T-helper 2 cell treated with Interferon-gamma antibody and Interleukin-4, amounts not matched to agents 100 ng/mL and 5 ng/mL, for 36 hours (primary cell): ENCODE results near the gene BHLHE23. TPM values are rescaled to one million over a fixed set of nuclear protein-coding genes. Genes with fewer than 3 reads are reported as not detected.

Experiments
- intact Hi-C: fragments of 100-400 bp; cut with micrococcal nuclease; formaldehyde crosslinking; loops from one replicate; pipeline ENCODE4 v1.15.1; 2023
- total RNA-seq: library from RNA; stranded (reverse); gene quantifications from 2 replicates; pipeline ENCODE4 v1.2.3, GENCODE V29; 2022

BHLHE23 gene
- total RNA-seq, 1 donor from 2014 or later = not detected

GRCh38 chr20:62975251-62975760, 31.5 kb downstream of the BHLHE23 start:
- intact Hi-C loops = no loop called here

- intact Hi-C loops = loop anchor here (1.0 kb wide), 1 partner anchor 36 kb away; no protein-coding TSS in a partner anchor
Observed at GRCh38 chr20:62972845-62973745, 33.7 kb downstream of the BHLHE23 start.

GRCh38 chr20:62971950-62972844, 34.6 kb downstream of the BHLHE23 start:
- intact Hi-C loops = loop anchor here (1.0 kb wide), 1 partner anchor 37 kb away; no protein-coding TSS in a partner anchor

GRCh38 chr20:62971211-62971949, 35.4 kb downstream of the BHLHE23 start:
- intact Hi-C loops = no loop called here

GRCh38 chr20:62970307-62971210, 36.2 kb downstream of the BHLHE23 start:
- intact Hi-C loops = no loop called here

- intact Hi-C loops = no loop called here
Observed at GRCh38 chr20:62969939-62970306, 36.8 kb downstream of the BHLHE23 start.

GRCh38 chr20:62969179-62969760, 37.5 kb downstream of the BHLHE23 start:
- intact Hi-C loops = no loop called here

- intact Hi-C loops = no loop called here
Observed at GRCh38 chr20:62968378-62969178, 38.2 kb downstream of the BHLHE23 start.

- intact Hi-C loops = no loop called here
Observed at GRCh38 chr20:62967628-62968351, 39.0 kb downstream of the BHLHE23 start.

GRCh38 chr20:62967149-62967501, 39.6 kb downstream of the BHLHE23 start:
- intact Hi-C loops = no loop called here

GRCh38 chr20:62966212-62967148, 40.3 kb downstream of the BHLHE23 start:
- intact Hi-C loops = no loop called here

- intact Hi-C loops = no loop called here
Observed at GRCh38 chr20:62965363-62965771, 41.4 kb downstream of the BHLHE23 start.

- intact Hi-C loops = no loop called here
Observed at GRCh38 chr20:62964700-62965099, 42.1 kb downstream of the BHLHE23 start.

- intact Hi-C loops = no loop called here
Observed at GRCh38 chr20:62963614-62964397, 43.0 kb downstream of the BHLHE23 start.

GRCh38 chr20:62962891-62963613, 43.7 kb downstream of the BHLHE23 start:
- intact Hi-C loops = no loop called here
